ACC112 (cell line): Measurements from ENCODE around the gene IQGAP3.
"Not testable (repeated sequence)": the region's sequence is repeated elsewhere in the genome, so short reads cannot be mapped to it uniquely, and the experiment has no call there.

ENCODE experiments used
- H2AFZ ChIP-seq: fragments of 200-600 bp; sonication (generic); one replicate; pipeline ENCODE4 v1.6.0; 2017; ENCODE audit warnings: antibody characterized with exemption, low read length; ENCODE audit not compliant: unreplicated experiment
- H3K27ac ChIP-seq: fragments of 200-600 bp; sonication (generic); 2 replicates; pipeline ENCODE4 v1.5.1; 2014; ENCODE audit warnings: low read depth, mild to moderate bottlenecking, antibody characterized with exemption, low read length, moderate library complexity
- H3K27me3 ChIP-seq: fragments of 200-600 bp; sonication (generic); 2 replicates; pipeline ENCODE4 v1.6.1; 2014; ENCODE audit warnings: mild to moderate bottlenecking, antibody characterized with exemption, low read length, moderate library complexity, mixed read lengths; ENCODE audit not compliant: insufficient read depth
- H3K36me3 ChIP-seq: fragments of 200-600 bp; sonication (generic); 2 replicates; pipeline ENCODE4 v1.6.1; 2016; ENCODE audit warnings: mild to moderate bottlenecking, antibody characterized with exemption, low read length, moderate library complexity, mixed read lengths; ENCODE audit not compliant: insufficient read depth
- H3K4me1 ChIP-seq: fragments of 200-600 bp; sonication (generic); one replicate; pipeline ENCODE4 v1.6.1; 2016; ENCODE audit warnings: low read length, mixed read lengths; ENCODE audit not compliant: insufficient read depth, unreplicated experiment, control insufficient read depth
- H3K4me3 ChIP-seq: fragments of 200-600 bp; sonication (generic); 2 replicates; pipeline ENCODE4 v1.5.1; 2014; ENCODE audit warnings: mild to moderate bottlenecking, low read depth, low read length
- H3K79me2 ChIP-seq: fragments of 200-600 bp; sonication (generic); one replicate; pipeline ENCODE4 v1.6.0; 2016; ENCODE audit warnings: low read length; ENCODE audit not compliant: control insufficient read depth, unreplicated experiment, insufficient read depth

Gene IQGAP3

DNA sequence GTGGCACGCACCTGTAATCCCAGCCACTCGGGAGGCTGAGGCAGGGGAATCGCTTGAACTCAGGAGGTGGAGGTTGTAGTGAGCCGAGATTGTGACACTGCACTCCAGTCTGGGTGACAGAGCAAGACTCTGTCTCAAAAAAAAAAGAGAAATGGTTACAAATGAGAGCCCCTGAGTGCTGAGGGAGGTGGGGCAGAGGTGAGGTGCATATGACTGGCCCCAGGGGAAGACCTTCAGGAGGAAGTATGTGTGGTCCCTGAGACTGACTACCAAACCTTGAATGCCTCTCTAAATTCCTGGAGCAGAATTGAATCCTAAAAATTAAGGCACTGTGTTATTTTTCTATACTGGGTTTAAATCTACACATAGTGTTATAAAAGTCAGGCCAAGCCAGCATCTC lies 35.0 kb upstream of the IQGAP3 start:
- H3K79me2 ChIP-seq, H3K27ac ChIP-seq, H3K27me3 ChIP-seq, H3K4me3 ChIP-seq, H3K4me1 ChIP-seq, H3K36me3 ChIP-seq, H2AFZ ChIP-seq: not testable (repeated sequence)

DNA sequence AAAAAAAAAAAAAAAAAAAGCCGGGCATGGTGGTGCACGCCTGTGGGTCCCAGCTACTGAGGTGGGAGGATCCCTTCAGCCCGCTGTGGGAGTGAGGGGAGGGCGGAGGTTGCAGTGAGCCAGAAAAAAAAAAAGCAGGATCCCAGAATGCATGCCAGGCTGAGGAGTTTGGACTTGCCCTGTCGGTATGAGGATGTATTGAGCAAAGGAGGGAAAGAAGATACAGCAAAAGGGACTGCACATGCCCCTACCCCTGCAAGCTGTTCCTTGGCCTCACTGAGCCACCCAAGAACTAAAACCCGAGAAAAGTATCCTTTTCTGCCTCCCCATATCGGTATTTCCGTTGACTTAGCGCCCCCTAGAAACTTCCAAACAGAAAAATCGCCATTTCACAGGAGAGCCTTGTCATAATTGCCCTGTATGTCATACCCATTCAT lies 30.2 kb upstream of the IQGAP3 start:
- Histone ChIP-seq H3K79me2 (peaks cover 18% of the 10 kb centered on the region), H3K27ac (no peak overlapping the region), H2AFZ (peak overlapping the region; percentile 66), H3K27me3 (no peaks in the 10 kb centered on the region), H3K36me3 (no peaks in the 10 kb centered on the region), H3K4me1 (peaks cover 5% of the 10 kb centered on the region), H3K4me3 (no peak overlapping the region)

DNA sequence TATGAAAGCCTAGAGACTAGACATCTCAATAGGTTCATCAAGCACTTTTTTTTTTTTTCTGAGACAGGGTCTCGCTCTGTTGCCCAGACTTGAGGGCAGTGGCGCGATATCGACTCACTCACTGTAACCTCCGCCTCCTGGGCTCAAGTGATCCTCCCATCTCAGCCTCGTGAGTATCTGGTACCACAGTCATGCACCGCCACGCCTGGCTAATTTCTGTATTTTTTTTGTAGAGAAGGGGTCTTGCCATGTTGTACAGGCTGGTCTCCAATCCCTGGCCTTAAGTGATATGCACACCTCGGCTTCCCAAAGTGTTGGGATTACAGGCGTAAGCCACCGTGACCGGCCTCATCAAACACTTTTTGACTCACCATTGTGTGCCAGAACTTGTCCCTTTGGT lies 29.5 kb upstream of the IQGAP3 start:
- Histone ChIP-seq H2AFZ (peak overlapping the region; percentile 96), H3K36me3 (no peaks in the 10 kb centered on the region), H3K27me3 (no peaks in the 10 kb centered on the region), H3K4me3 (peak overlapping the region; percentile 83), H3K27ac (peak overlapping the region; percentile 79), H3K4me1 (peaks cover 5% of the 10 kb centered on the region), H3K79me2 (peaks cover 18% of the 10 kb centered on the region)

DNA sequence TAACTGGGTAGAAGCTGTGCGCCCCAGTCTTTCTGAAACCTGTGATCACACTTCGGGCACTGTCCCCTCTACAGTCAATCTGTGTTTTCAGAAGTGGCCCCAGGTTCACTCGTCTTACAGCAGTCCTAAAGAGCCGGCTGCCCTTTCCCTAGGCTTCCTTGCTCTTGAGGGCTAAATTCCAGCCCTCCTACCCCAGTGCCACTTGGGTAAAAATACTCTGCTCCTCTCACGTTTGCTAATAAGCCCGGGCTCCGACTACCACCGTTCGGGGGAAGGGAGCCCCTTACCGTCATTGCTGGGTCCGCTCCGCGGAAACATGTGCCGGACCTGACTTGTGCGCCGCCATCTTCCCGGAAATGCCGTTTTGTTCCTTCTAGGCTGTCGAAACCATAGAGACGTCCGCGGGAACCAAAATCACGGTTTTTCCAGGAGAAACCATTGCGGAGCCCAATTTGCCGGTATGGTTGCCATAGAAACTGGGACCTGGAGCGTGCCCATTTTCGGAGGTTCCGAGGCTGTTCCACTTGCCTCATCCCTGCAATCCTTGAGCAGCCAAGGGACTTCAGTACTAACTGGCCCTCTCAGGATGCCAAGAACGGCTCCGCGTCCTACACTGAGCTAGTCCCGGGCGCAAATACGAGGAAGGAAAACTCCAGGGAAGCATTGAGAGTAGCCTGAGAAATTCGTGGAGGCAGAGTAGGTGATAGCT lies 28.9 kb upstream of the IQGAP3 start, which contains the start of gene GPATCH4:
Gene GPATCH4 (minus strand): TSS at position 358 of the 709 bp plus-strand sequence.
- peak within 1 kb of the TSS; percentile 83 for H3K4me3 ChIP-seq
- no peaks in the 10 kb centered on the region for H3K36me3 ChIP-seq
- no peaks in the 10 kb centered on the region for H3K27me3 ChIP-seq
- peaks cover 5% of the 10 kb centered on the region for H3K4me1 ChIP-seq
- H2AFZ ChIP-seq: peak within 1 kb of the TSS; percentile 96
- peak within 1 kb of the TSS; percentile 79 for H3K27ac ChIP-seq
- H3K79me2 ChIP-seq: peaks cover 18% of the 10 kb centered on the region

DNA sequence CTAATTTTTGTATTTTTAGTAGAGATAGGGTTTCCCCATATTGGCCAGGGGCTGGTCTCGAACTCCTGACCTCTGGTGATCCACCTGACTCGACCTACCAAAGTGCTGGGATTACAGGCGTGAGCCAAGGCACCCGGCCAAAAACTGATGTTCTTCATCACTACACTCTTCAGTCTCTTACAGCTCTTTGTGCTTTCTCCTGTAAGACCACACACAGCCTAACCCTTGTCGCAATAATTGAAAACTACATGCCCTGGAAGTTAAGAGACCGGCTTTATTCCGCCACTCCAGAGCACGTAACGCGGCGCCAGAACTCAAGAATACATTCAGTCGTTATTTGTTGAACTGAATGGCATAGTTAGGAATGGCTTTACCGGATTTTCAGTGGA lies 28.4 kb upstream of the IQGAP3 start:
- H3K4me3 ChIP-seq: peak overlapping the region; percentile 83

DNA sequence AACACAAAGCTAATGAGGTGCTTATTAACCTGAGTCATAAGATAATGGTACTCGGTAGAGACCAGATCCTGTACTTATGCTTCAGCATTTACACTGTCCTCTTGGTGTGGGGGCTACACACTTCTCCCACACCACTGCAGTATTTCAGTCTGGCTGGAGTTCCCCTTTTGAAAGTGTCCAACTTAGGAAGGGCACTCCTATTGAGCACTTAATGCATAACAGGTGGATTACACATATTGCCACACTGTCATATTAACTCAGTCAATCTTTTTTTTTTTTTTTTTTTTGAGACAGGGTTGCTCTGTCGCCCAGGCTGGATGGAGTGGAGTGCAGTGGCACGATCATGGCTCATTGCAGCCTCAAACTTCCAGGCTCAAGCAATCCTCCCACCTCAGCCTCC lies 27.4 kb upstream of the IQGAP3 start:
- no peak overlapping the region for H3K27ac ChIP-seq
- peak overlapping the region; percentile 83; the same call in 1 of the 2 replicates for H3K4me3 ChIP-seq
- H3K36me3 ChIP-seq: no peaks in the 10 kb centered on the region

More for the DNA sequence above, 28.4 kb upstream of the IQGAP3 start:
- Histone ChIP-seq H3K27me3 (no peaks in the 10 kb centered on the region), H2AFZ (peak overlapping the region; percentile 74), H3K36me3 (no peaks in the 10 kb centered on the region), H3K4me1 (peaks cover 5% of the 10 kb centered on the region), H3K79me2 (peaks cover 18% of the 10 kb centered on the region), H3K27ac (peak overlapping the region; percentile 79)

DNA sequence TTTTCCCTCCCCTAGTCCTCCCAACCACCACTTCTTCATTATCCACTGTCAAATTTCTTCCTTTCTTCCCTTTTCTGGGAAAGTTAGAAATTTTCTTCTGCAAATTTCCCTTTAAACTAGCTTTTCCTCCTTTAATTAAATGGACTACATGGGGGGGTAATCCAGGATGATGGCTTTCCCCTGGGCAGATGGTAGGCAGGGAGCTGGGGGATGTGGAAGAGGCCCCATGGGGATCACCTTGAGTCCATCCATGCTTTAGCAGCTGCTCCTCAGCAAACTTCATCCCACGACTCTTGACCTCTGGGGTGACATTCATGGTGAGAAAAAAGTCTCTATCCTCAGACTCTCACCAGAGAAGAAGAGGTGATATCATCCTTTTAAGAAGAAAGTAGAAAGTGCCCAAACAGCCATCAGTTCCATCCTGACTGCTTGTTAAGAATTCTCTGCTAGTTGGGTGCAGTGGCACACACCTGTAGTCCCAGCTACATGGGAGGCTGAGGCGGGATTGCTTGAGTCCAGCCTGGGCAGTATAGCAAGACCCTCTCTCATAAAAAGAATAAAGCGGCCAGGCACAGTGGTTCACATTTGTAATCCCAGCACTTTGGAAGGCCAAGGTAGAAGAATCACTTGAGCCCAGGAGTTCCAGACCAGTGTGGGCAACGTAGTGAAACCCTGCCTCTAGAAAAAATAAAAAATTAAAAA lies 26.5 kb upstream of the IQGAP3 start:
- peaks cover 18% of the 10 kb centered on the region for H3K79me2 ChIP-seq
- no peaks in the 10 kb centered on the region for H3K36me3 ChIP-seq

More for the DNA sequence above, 27.4 kb upstream of the IQGAP3 start:
- H3K27me3 ChIP-seq: no peaks in the 10 kb centered on the region
- H2AFZ ChIP-seq: no peak overlapping the region
- H3K4me1 ChIP-seq: peaks cover 5% of the 10 kb centered on the region
- H3K79me2 ChIP-seq: peaks cover 18% of the 10 kb centered on the region

DNA sequence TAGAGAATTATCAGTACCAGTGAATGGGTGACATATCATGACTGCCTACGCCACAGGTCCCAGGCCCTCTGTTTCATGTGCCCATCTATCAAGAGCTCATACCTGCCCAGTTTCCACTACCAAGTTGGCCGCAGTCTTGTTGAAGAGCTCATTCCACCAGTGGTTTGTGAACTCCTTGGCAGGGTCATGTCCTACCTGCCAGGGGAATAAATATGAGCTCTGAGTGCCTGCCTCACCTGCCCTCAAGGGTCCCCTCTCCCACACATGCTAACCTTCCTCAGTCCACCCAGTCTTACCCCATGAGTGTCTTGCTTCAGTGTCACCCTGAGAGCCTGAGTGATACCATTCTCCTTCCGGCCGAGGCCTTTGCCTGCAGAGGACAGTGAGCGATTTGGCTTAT lies 25.8 kb upstream of the IQGAP3 start:
- Histone ChIP-seq H3K4me1 (peaks cover 5% of the 10 kb centered on the region), H2AFZ (no peak overlapping the region), H3K4me3 (no peak overlapping the region), H3K27me3 (no peaks in the 10 kb centered on the region), H3K27ac (no peak overlapping the region), H3K36me3 (no peaks in the 10 kb centered on the region), H3K79me2 (peaks cover 18% of the 10 kb centered on the region)

More for the DNA sequence above, 26.5 kb upstream of the IQGAP3 start:
- Histone ChIP-seq H2AFZ (no peak overlapping the region), H3K4me3 (no peak overlapping the region), H3K4me1 (peaks cover 5% of the 10 kb centered on the region), H3K27me3 (no peaks in the 10 kb centered on the region), H3K27ac (no peak overlapping the region)

DNA sequence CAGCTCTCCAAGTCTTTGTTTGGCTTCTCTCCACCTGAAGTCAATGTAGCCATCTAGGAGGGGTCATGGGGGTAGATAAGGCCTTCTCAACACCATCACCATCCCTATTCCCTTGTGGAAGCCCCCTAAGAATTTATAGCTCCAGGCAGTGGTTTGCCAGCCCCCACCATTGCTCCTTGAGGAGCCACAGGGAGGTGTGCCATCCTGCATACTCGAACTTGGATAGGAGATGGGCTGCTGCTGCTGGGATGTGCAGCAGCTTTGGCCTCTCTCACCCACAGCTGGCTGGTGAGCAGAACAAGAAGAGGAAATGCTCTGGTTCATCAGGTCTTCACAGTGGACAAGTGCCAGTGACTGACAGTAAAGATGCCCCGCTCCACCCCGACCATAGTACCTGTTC lies 24.1 kb upstream of the IQGAP3 start:
- Histone ChIP-seq H3K4me3 (no peak overlapping the region), H3K4me1 (no peaks in the 10 kb centered on the region), H2AFZ (no peak overlapping the region), H3K27ac (no peak overlapping the region), H3K36me3 (no peaks in the 10 kb centered on the region), H3K79me2 (peaks cover 10% of the 10 kb centered on the region), H3K27me3 (no peaks in the 10 kb centered on the region)

DNA sequence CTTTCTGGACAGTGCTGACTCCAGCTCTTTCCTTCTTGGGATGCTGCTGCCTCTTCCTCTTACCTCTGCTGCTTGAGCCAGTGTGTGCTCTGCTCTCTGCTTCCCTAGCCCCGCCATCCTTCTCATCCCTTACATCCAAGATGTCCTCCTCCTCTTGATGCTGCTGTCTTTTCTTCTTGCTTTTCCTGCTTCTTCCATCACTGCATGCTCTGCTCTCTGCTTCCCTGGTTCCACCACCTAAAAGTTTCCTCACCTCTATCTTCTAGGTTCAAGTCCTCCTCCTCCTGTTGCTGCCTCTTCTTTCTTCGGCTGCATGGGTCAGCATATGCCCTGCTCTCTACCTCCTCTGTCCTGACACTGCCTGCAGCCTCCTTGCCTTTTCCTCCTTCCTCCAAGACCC lies 22.7 kb upstream of the IQGAP3 start:
- Histone ChIP-seq H3K36me3 (no peaks in the 10 kb centered on the region), H3K27ac (no peak overlapping the region), H3K4me1 (peaks cover 6% of the 10 kb centered on the region), H3K79me2 (peaks cover 5% of the 10 kb centered on the region), H2AFZ (no peak overlapping the region), H3K27me3 (no peaks in the 10 kb centered on the region), H3K4me3 (no peak overlapping the region)

DNA sequence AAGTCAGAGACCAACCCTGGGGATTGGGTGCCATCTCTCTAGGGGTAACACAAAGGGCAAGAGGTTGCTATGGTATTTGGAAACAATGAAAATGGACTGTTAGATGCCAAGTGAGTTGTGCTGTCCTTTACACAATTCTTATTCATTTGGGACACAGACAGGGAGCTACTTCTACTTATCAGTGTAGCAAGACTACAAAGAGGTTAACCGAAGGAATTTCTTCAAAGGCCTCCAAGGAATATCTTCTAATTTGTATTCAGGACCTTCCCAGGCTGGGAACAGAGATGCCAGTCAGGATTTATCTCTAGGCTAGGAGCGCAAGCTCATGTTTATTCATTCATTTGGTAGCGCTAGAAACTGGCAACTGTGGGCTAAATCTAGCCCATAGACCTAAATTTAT lies 21.8 kb upstream of the IQGAP3 start:
- Histone ChIP-seq H3K4me3 (no peak overlapping the region), H3K36me3 (no peaks in the 10 kb centered on the region), H3K27me3 (no peaks in the 10 kb centered on the region), H3K4me1 (peaks cover 6% of the 10 kb centered on the region), H3K27ac (no peak overlapping the region), H3K79me2 (no peaks in the 10 kb centered on the region), H2AFZ (no peak overlapping the region)
